Hindlimb muscle (tissue), 1 donor: Measurements from ENCODE around the gene PPA2. TPM values are rescaled to one million over a fixed set of nuclear protein-coding genes. Genes with fewer than 3 reads are reported as not detected.

Source experiments
- polyA plus RNA-seq: library from polyadenylated mRNA; unstranded; fragments of 120-200 nt; gene quantifications from one replicate; pipeline ENCODE4 v1.2.1, GENCODE V29; 2013; ENCODE audit not compliant: insufficient read length

Gene PPA2
- polyA plus RNA-seq, 1 donor: 38.4 TPM

Other genes starting within 250 kb of the PPA2 start
- not detected for gene ARHGEF38, start 78.6 kb upstream of the PPA2 start, polyA plus RNA-seq
- gene INTS12, start 234.6 kb upstream of the PPA2 start, polyA plus RNA-seq: 28.3 TPM
- gene GSTCD, start 234.7 kb upstream of the PPA2 start, polyA plus RNA-seq: 7.5 TPM